DND-41 (cell line): ENCODE data around the gene ZBED2.

ENCODE experiments used
- ATAC-seq: fragments of 200-7000 bp; cut with Tn5 transposase; 3 replicates; pipeline ENCODE4 v1.9.1; 2021; ENCODE audit warnings: low read depth; ENCODE audit not compliant: insufficient read depth
- DNase-seq: peaks from one replicate; pipeline ENCODE4 v3.0.0-alpha.2; 2020
- H2AFZ ChIP-seq: 2 replicates; pipeline ENCODE4 v1.6.0; 2012; ENCODE audit warnings: low read depth, low read length
- H3K27ac ChIP-seq: 2 replicates; pipeline ENCODE4 v1.5.1; 2012; ENCODE audit warnings: low read length, inconsistent platforms
- H3K27me3 ChIP-seq: fragments of 200-600 bp; sonication (generic); 2 replicates; pipeline ENCODE4 v1.6.0; 2012; ENCODE audit warnings: low read length, mild to moderate bottlenecking, inconsistent platforms; ENCODE audit not compliant: insufficient read depth, poor library complexity
- H3K36me3 ChIP-seq: 2 replicates; pipeline ENCODE4 v1.5.1; 2012; ENCODE audit warnings: low read length, inconsistent platforms; ENCODE audit not compliant: insufficient read depth
- H3K4me1 ChIP-seq: 2 replicates; pipeline ENCODE4 v1.5.1; 2012; ENCODE audit warnings: mild to moderate bottlenecking, low read length; ENCODE audit not compliant: insufficient read depth
- H3K4me2 ChIP-seq: 2 replicates; pipeline ENCODE4 v1.6.0; 2012; ENCODE audit warnings: mild to moderate bottlenecking, moderate library complexity, low read length, inconsistent platforms; ENCODE audit not compliant: insufficient read depth
- H3K4me3 ChIP-seq, 2 experiments: fragments of 200-600 bp in 1 of 2; shearing (Covaris generic) in 1 of 2; 2 replicates each; pipeline ENCODE4 v1.5.1; 2012 to 2016; ENCODE audit warnings: inconsistent platforms in 2 of 2, low read length in 2 of 2, mild to moderate bottlenecking in 2 of 2, low read depth in 1 of 2, moderate library complexity in 1 of 2
- H3K79me2 ChIP-seq: 2 replicates; pipeline ENCODE4 v1.6.0; 2012; ENCODE audit warnings: low read length, inconsistent platforms; ENCODE audit not compliant: insufficient read depth
- H3K9ac ChIP-seq: 2 replicates; pipeline ENCODE4 v1.6.0; 2012; ENCODE audit warnings: low read depth, mild to moderate bottlenecking, inconsistent platforms, low read length, moderate library complexity
- H3K9me3 ChIP-seq: 2 replicates; pipeline ENCODE4 v1.5.1; 2012; ENCODE audit warnings: low read length, moderate library complexity, mild to moderate bottlenecking, inconsistent platforms; ENCODE audit not compliant: insufficient read depth, severe bottlenecking
- H4K20me1 ChIP-seq: 2 replicates; pipeline ENCODE4 v1.6.0; 2012; ENCODE audit warnings: low read length; ENCODE audit not compliant: insufficient read depth
- EZH2 ChIP-seq: IDR thresholded peaks from 3 replicates; pipeline ENCODE4 v1.6.1; 2012; ENCODE audit warnings: borderline replicate concordance, low read depth, mild to moderate bottlenecking, moderate library complexity, low read length, inconsistent platforms; ENCODE audit not compliant: severe bottlenecking
- TF ChIP-seq, protein P1 (sequence below): IDR thresholded peaks from 2 replicates; pipeline ENCODE4 v1.5.1; 2012; ENCODE audit warnings: borderline replicate concordance, low read length, moderate library complexity, mild to moderate bottlenecking; ENCODE audit not compliant: poor library complexity, severe bottlenecking; ENCODE audit errors: extremely low read depth

ZBED2 gene

DNA sequence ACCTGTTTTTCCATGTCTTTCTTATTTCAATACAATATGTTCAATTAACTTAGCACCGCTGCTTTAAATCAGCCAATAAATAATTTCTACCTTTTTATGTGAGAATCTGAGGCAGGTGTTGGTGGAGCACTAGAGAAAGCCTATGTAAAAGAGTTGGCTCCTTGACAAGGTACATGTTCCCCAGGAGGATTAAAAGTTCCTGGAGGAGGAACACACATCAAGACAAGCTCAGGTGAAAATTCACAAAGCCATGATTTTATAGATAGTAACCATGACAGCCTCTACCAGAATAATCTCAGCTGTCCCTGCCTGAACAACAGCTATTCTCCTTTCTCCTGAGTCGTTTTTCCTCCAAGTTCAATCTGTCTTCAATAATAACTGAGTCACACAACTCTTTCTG lies 3.4 kb upstream of the ZBED2 start:
- peaks cover 83% of the 10 kb centered on the region for H3K36me3 ChIP-seq
- no peak overlapping the region for H3K4me2 ChIP-seq
- H3K4me1 ChIP-seq = no peaks in the 10 kb centered on the region
- H3K9me3 ChIP-seq = no peaks in the 10 kb centered on the region
- TF ChIP-seq, protein P1, sequence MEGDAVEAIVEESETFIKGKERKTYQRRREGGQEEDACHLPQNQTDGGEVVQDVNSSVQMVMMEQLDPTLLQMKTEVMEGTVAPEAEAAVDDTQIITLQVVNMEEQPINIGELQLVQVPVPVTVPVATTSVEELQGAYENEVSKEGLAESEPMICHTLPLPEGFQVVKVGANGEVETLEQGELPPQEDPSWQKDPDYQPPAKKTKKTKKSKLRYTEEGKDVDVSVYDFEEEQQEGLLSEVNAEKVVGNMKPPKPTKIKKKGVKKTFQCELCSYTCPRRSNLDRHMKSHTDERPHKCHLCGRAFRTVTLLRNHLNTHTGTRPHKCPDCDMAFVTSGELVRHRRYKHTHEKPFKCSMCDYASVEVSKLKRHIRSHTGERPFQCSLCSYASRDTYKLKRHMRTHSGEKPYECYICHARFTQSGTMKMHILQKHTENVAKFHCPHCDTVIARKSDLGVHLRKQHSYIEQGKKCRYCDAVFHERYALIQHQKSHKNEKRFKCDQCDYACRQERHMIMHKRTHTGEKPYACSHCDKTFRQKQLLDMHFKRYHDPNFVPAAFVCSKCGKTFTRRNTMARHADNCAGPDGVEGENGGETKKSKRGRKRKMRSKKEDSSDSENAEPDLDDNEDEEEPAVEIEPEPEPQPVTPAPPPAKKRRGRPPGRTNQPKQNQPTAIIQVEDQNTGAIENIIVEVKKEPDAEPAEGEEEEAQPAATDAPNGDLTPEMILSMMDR = no peak
- no peak for TF ChIP-seq EZH2
- no peaks in the 10 kb centered on the region for H3K27me3 ChIP-seq
- no peak overlapping the region for H2AFZ ChIP-seq
- DNase-seq = no peak
- H3K4me3 ChIP-seq = no peak overlapping the region
- H3K9ac ChIP-seq = no peak overlapping the region
- no peaks in the 10 kb centered on the region for H3K79me2 ChIP-seq
- H3K27ac ChIP-seq = no peak overlapping the region
- ATAC-seq = no peak
- H4K20me1 ChIP-seq = no peaks in the 10 kb centered on the region

DNA sequence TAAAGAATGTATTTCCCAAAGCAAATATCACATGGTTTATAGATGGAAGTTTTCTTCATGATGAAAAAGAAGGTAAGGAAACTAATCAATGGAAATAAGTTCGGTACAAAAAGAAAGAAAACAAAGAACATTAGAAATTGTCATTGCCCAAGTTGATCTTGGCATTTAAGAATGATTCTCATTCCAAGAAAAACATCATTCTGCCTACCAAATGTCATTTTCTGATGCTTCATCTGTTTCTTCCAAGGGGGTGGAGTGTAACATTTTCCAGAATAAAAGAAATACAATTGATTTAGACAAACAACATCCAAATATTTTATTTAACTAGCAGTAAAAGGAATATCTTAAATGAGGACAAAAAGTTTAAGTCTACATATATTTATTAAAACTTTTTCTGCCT lies 3.0 kb upstream of the ZBED2 start:
- DNase-seq (no peak), ATAC-seq (no peak)
- Histone ChIP-seq H3K27me3 (no peaks in the 10 kb centered on the region), H3K79me2 (no peaks in the 10 kb centered on the region), H3K9me3 (no peaks in the 10 kb centered on the region), H3K4me3 (no peak overlapping the region), H3K9ac (no peak overlapping the region), H3K36me3 (peaks cover 83% of the 10 kb centered on the region), H3K4me1 (no peaks in the 10 kb centered on the region), H3K4me2 (no peak overlapping the region), H3K27ac (no peak overlapping the region), H4K20me1 (no peaks in the 10 kb centered on the region), H2AFZ (no peak overlapping the region)
- no peak for TF ChIP-seq EZH2
- TF ChIP-seq, protein P1 = no peak

DNA sequence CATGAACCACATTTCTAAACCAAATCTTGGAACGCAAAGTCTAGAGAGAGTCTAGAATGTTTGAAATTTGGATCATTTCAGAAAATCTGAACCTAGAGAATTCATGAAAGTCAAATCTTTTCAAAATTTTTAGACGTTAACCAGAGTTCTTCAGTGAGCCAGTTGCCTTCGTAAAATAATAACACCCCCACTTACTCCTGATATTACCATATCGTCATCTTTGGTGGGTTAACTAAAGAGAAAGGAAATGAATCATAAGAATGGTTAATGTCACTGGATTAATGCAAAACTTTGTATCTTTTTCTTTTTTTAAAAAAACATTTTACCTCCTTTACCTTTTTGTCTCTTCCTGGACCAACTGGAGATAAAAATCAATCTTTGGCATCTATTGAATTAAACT lies 1.2 kb upstream of the ZBED2 start:
- H3K4me2 ChIP-seq = no peak overlapping the region

More for the DNA sequence above, 1.2 kb upstream of the ZBED2 start:
- DNase-seq (no peak), ATAC-seq (no peak)
- Histone ChIP-seq H2AFZ (no peak overlapping the region), H3K9me3 (no peaks in the 10 kb centered on the region), H4K20me1 (no peaks in the 10 kb centered on the region), H3K27me3 (no peaks in the 10 kb centered on the region), H3K9ac (no peak overlapping the region), H3K4me3 (no peak overlapping the region), H3K27ac (no peak overlapping the region), H3K4me1 (no peaks in the 10 kb centered on the region), H3K79me2 (no peaks in the 10 kb centered on the region), H3K36me3 (peaks cover 81% of the 10 kb centered on the region)
- TF ChIP-seq, protein P1 = no peak
- TF ChIP-seq EZH2 = no peak
